ENCODE results near the gene TPK1. TPM values are rescaled to one million over a fixed set of nuclear protein-coding genes. Genes with fewer than 3 reads are reported as not detected.
"Not testable (repeated sequence)": the region's sequence is repeated elsewhere in the genome, so short reads cannot be mapped to it uniquely, and the experiment has no call there.

TPK1 gene
- total RNA-seq, 1 donor from 2014 or later = 11.5 TPM

- intact Hi-C loops (cut with micrococcal nuclease) = no loop called here
- no peak overlapping the region for H3K27ac Mint-ChIP-seq
- no peak overlapping the region for H3K4me3 Mint-ChIP-seq
- no peaks in the 10 kb centered on the region for H3K9me3 Mint-ChIP-seq
- H3K27me3 Mint-ChIP-seq (ENCODE audit: insufficient read depth) = peaks cover 2% of the 10 kb centered on the region
- no peaks in the 10 kb centered on the region for H3K4me1 Mint-ChIP-seq (ENCODE audit: low read depth)
- no peak for DNase-seq (ENCODE audit: low spot score)
- no peaks in the 10 kb centered on the region for H3K36me3 Mint-ChIP-seq (ENCODE audit: low read depth)
Observed at GRCh38 chr7:144445590-144445989, 390.3 kb downstream of the TPK1 start.

DNA sequence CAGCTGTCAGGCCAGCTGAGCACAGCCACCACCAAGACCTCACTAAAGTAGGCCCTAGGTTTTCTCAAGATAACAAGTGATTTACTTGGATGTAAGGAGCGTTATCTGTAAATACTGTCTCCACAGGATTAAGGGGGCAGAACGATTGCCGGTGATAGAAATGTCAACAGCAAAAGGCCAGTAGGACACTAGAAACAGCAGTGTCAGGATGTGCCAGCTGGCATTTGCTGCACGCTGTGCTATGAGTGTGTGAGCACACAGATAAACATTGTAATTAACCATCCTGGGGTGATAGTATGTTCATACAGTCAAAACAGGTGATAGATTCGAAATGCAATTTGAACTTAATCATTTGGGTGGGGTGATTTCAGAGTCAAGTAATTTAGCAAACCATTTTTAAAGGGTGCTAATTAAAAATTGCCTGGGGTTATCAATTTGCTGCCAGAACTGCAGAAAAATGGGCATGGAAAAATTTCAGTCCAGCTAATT, 396.1 kb downstream of the TPK1 start:
- no peaks in the 10 kb centered on the region for H3K36me3 Mint-ChIP-seq (ENCODE audit: low read depth)
- H3K9me3 Mint-ChIP-seq = no peaks in the 10 kb centered on the region
- no peaks in the 10 kb centered on the region for H3K4me1 Mint-ChIP-seq (ENCODE audit: low read depth)
- peaks cover 4% of the 10 kb centered on the region for H3K27me3 Mint-ChIP-seq (ENCODE audit: insufficient read depth)
- no peak for DNase-seq (ENCODE audit: low spot score)
- no peak overlapping the region for H3K27ac Mint-ChIP-seq
- intact Hi-C loops (cut with micrococcal nuclease) = loop anchor here (5.0 kb wide), 1 partner anchor 262 kb away; no protein-coding TSS in a partner anchor
- no peak overlapping the region for H3K4me3 Mint-ChIP-seq

DNA sequence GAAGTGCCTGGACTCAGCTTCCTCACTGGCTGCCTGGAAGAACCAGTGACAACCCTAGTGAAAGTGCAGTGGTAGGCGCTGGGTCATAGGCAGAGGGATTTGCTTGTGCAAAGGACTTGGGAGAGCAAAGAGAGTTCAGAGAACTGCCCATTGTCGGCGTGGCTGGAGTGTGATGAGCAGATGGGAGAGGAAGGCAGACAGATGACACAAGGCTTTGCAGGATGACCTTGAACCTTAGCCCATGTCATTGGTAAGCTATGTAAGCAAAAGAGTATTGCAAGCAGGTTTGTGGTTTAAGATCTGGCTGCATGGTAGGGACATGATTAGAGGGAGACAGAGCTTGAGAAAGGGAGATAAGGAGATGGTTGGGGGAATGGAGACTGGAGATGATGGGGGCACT, 397.1 kb downstream of the TPK1 start:
- Mint-ChIP-seq H3K9me3 (no peaks in the 10 kb centered on the region), H3K4me1 (ENCODE audit: low read depth) (no peaks in the 10 kb centered on the region), H3K4me3 (no peak overlapping the region), H3K27ac (no peak overlapping the region), H3K36me3 (ENCODE audit: low read depth) (no peaks in the 10 kb centered on the region), H3K27me3 (ENCODE audit: insufficient read depth) (peaks cover 2% of the 10 kb centered on the region)
- intact Hi-C loops (cut with micrococcal nuclease) = loop anchor here (5.0 kb wide), 1 partner anchor 261 kb away; no protein-coding TSS in a partner anchor
- no peak for DNase-seq (ENCODE audit: low spot score)

- intact Hi-C loops (cut with micrococcal nuclease) = loop anchor here (1.0 to 5.0 kb wide), 2 partner anchors 46 to 260 kb away; no protein-coding TSS in a partner anchor
- H3K4me1 Mint-ChIP-seq (ENCODE audit: low read depth) = no peaks in the 10 kb centered on the region
- no peak overlapping the region for H3K27ac Mint-ChIP-seq
- H3K4me3 Mint-ChIP-seq = no peak overlapping the region
- no peaks in the 10 kb centered on the region for H3K36me3 Mint-ChIP-seq (ENCODE audit: low read depth)
- DNase-seq (ENCODE audit: low spot score) = peak; percentile 13
- H3K27me3 Mint-ChIP-seq (ENCODE audit: insufficient read depth) = peaks cover 2% of the 10 kb centered on the region
- H3K9me3 Mint-ChIP-seq = no peaks in the 10 kb centered on the region
Observed at GRCh38 chr7:144437370-144438191, 398.3 kb downstream of the TPK1 start.

DNA sequence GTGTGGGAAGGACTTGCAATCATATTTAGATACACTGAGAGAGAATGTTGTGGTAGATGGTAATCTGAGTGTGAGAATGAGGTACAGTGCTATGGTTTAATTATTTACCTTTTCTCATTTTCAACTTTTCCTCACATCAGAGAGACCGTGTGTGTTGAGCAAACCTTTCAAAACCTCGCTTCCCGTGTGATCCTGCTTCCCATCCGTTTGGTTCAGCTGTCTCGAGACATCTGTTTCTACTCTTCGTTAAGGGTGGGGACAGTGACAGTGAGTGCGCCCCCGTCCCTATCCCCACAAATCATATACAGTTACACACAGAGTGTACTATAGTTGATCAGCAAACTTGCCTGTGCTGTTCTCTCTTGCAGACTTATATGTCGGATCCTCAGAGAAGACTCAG, 399.4 kb downstream of the TPK1 start:
- no peak overlapping the region for H3K27ac Mint-ChIP-seq
- DNase-seq (ENCODE audit: low spot score) = no peak
- no peaks in the 10 kb centered on the region for H3K36me3 Mint-ChIP-seq (ENCODE audit: low read depth)
- H3K27me3 Mint-ChIP-seq (ENCODE audit: insufficient read depth) = peaks cover 2% of the 10 kb centered on the region
- intact Hi-C loops (cut with micrococcal nuclease) = loop anchor here (5.0 kb wide), 1 partner anchor 259 kb away; no protein-coding TSS in a partner anchor
- no peaks in the 10 kb centered on the region for H3K4me1 Mint-ChIP-seq (ENCODE audit: low read depth)
- H3K9me3 Mint-ChIP-seq = no peaks in the 10 kb centered on the region
- H3K4me3 Mint-ChIP-seq = no peak overlapping the region

GRCh38 chr7:144428431-144428830, 407.4 kb downstream of the TPK1 start:
- H3K4me3 Mint-ChIP-seq = no peak overlapping the region
- peaks cover 21% of the 10 kb centered on the region for H3K9me3 Mint-ChIP-seq
- DNase-seq (ENCODE audit: low spot score) = no peak
- no peak overlapping the region for H3K27ac Mint-ChIP-seq
- no peaks in the 10 kb centered on the region for H3K27me3 Mint-ChIP-seq (ENCODE audit: insufficient read depth)
- H3K36me3 Mint-ChIP-seq (ENCODE audit: low read depth) = no peaks in the 10 kb centered on the region
- intact Hi-C loops (cut with micrococcal nuclease) = no loop called here
- H3K4me1 Mint-ChIP-seq (ENCODE audit: low read depth) = no peaks in the 10 kb centered on the region

- not testable (repeated sequence) for H3K27me3 Mint-ChIP-seq (ENCODE audit: insufficient read depth); H3K36me3 Mint-ChIP-seq (ENCODE audit: low read depth)
Observed at GRCh38 chr7:144427539-144427938, 408.3 kb downstream of the TPK1 start.

DNA sequence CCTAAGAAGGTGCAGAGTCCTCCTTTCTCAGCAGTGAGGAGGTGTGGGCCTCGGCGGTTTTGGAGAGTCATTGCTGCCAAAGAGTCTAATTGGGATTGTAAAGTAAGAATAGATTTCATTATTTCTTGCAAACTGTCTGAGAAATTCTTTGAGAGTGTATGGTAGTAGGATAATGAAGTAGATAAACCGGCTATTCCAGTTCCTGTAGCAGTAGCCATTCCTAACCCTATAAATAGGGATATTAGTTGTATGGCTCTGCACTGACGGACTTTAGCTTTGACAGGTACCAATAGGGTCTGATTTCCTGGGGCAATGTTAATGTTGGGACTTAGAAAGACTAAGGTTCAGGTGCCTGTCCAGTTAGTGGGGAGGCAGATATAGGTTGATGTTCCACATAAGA, 416.9 kb downstream of the TPK1 start:
- H3K27me3 Mint-ChIP-seq (ENCODE audit: insufficient read depth); H3K4me1 Mint-ChIP-seq (ENCODE audit: low read depth); H3K27ac Mint-ChIP-seq; H3K36me3 Mint-ChIP-seq (ENCODE audit: low read depth); H3K4me3 Mint-ChIP-seq; H3K9me3 Mint-ChIP-seq; intact Hi-C loops (cut with micrococcal nuclease); DNase-seq (ENCODE audit: low spot score): not testable (repeated sequence)

More at GRCh38 chr7:144427539-144427938, 408.3 kb downstream of the TPK1 start:
- DNase-seq (ENCODE audit: low spot score); intact Hi-C loops (cut with micrococcal nuclease); H3K27ac Mint-ChIP-seq; H3K4me1 Mint-ChIP-seq (ENCODE audit: low read depth); H3K4me3 Mint-ChIP-seq: not testable (repeated sequence)
- peaks cover 21% of the 10 kb centered on the region for H3K9me3 Mint-ChIP-seq

DNA sequence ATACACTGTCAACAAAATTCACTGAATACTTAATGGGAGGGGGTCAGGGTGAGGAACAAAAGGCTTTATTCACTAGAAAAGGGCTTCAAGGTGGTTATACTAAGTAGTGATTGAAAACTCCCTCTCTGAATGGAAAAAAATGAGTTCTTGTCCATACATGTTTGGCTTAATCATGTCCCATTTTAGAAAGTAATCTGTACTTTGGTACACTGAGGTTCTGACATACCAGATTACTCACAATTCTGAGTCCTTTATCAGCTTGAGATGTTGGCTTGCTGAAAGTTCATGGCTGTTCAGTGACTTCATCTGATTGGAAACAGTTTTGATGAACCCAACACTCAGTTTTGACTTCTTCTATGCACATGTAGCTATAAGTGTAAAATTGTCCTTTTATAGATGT, 419.5 kb downstream of the TPK1 start:
- no peak overlapping the region for H3K27ac Mint-ChIP-seq
- intact Hi-C loops (cut with micrococcal nuclease) = no loop called here
- no peaks in the 10 kb centered on the region for H3K9me3 Mint-ChIP-seq
- no peak overlapping the region for H3K4me3 Mint-ChIP-seq
- no peaks in the 10 kb centered on the region for H3K36me3 Mint-ChIP-seq (ENCODE audit: low read depth)
- no peaks in the 10 kb centered on the region for H3K4me1 Mint-ChIP-seq (ENCODE audit: low read depth)
- H3K27me3 Mint-ChIP-seq (ENCODE audit: insufficient read depth) = peaks cover 5% of the 10 kb centered on the region
- no peak for DNase-seq (ENCODE audit: low spot score)

DNA sequence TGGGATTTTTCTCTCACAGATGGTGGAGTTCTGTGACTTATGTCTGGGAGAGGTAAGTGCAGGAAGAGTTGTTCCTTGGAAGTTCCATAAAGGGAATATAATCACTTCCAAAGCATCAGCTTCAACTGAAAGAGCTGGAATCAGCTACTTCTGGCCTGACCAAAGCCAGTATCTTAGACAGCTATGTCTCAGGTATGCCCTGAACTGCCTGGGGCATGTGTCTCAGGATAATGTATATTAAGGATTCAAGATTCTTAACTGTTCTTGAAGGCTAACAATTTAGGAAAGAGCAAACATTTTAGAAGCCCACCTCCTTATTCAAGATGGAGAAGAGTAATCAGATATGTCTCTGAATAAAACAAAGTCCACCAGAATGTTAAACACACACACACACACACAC, 420.0 kb downstream of the TPK1 start:
- Mint-ChIP-seq H3K4me1 (ENCODE audit: low read depth) (no peaks in the 10 kb centered on the region), H3K27ac (no peak overlapping the region), H3K27me3 (ENCODE audit: insufficient read depth) (peaks cover 5% of the 10 kb centered on the region), H3K36me3 (ENCODE audit: low read depth) (no peaks in the 10 kb centered on the region), H3K4me3 (no peak overlapping the region), H3K9me3 (no peaks in the 10 kb centered on the region)
- intact Hi-C loops (cut with micrococcal nuclease) = no loop called here
- no peak for DNase-seq (ENCODE audit: low spot score)

GRCh38 chr7:144414815-144415214, 421.0 kb downstream of the TPK1 start:
- no peaks in the 10 kb centered on the region for H3K36me3 Mint-ChIP-seq (ENCODE audit: low read depth)
- peaks cover 6% of the 10 kb centered on the region for H3K27me3 Mint-ChIP-seq (ENCODE audit: insufficient read depth)
- H3K9me3 Mint-ChIP-seq = no peaks in the 10 kb centered on the region
- intact Hi-C loops (cut with micrococcal nuclease) = no loop called here
- no peaks in the 10 kb centered on the region for H3K4me1 Mint-ChIP-seq (ENCODE audit: low read depth)
- no peak overlapping the region for H3K4me3 Mint-ChIP-seq
- H3K27ac Mint-ChIP-seq = no peak overlapping the region
- DNase-seq (ENCODE audit: low spot score) = no peak

DNA sequence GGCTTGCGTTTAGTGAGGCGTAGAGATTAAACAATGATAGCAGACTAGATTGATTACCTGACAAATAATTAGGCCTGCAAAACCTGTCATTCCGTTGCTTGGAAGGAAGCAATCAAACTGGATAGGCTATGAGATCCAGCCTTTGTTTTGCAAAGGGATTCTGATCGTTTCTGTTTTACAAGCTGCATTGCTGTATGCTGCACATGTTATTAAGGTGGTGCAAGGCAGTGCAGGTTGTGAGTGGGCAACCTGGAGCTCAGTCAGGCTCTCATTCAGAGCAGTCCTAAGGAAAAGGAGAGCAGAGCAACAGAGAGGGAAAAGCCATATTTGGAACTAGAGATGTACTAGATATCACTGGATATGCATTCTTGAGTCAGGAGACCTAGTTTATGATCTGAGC, 425.4 kb downstream of the TPK1 start:
- H3K27ac Mint-ChIP-seq = no peak overlapping the region
- no peaks in the 10 kb centered on the region for H3K9me3 Mint-ChIP-seq
- no peak overlapping the region for H3K4me3 Mint-ChIP-seq
- H3K4me1 Mint-ChIP-seq (ENCODE audit: low read depth) = no peaks in the 10 kb centered on the region
- peaks cover 14% of the 10 kb centered on the region for H3K27me3 Mint-ChIP-seq (ENCODE audit: insufficient read depth)
- no peaks in the 10 kb centered on the region for H3K36me3 Mint-ChIP-seq (ENCODE audit: low read depth)
- intact Hi-C loops (cut with micrococcal nuclease) = no loop called here
- DNase-seq (ENCODE audit: low spot score) = no peak

GRCh38 chr7:144408121-144408520, 427.7 kb downstream of the TPK1 start:
- intact Hi-C loops (cut with micrococcal nuclease) = no loop called here
- Mint-ChIP-seq H3K36me3 (ENCODE audit: low read depth) (no peaks in the 10 kb centered on the region), H3K27ac (no peak overlapping the region)

More at GRCh38 chr7:144408121-144408520, 427.7 kb downstream of the TPK1 start:
- Mint-ChIP-seq H3K4me3 (no peak overlapping the region), H3K4me1 (ENCODE audit: low read depth) (no peaks in the 10 kb centered on the region), H3K27me3 (ENCODE audit: insufficient read depth) (peaks cover 9% of the 10 kb centered on the region), H3K9me3 (no peaks in the 10 kb centered on the region)
- no peak for DNase-seq (ENCODE audit: low spot score)
